Effector memory CD4-positive, alpha-beta T cell (primary cell): Measurements from ENCODE around the gene KCNC2.

Experiments used
- DNase-seq, 3 donors: peaks; one replicate each; pipeline ENCODE4 v3.0.0-alpha.2; 2020
- H3K27ac ChIP-seq: 2 replicates; pipeline ENCODE4 v1.7.0; 2013; ENCODE audit warnings: mild to moderate bottlenecking, low read length, moderate library complexity; ENCODE audit not compliant: insufficient read depth, poor library complexity, severe bottlenecking
- H3K27me3 ChIP-seq: replicated peaks from 2 replicates; pipeline ENCODE4 v1.7.0; 2013; ENCODE audit warnings: mild to moderate bottlenecking, low read length; ENCODE audit not compliant: insufficient read depth, control insufficient read depth, poor library complexity, severe bottlenecking
- H3K36me3 ChIP-seq: 2 replicates; pipeline ENCODE4 v1.7.0; 2013; ENCODE audit warnings: mild to moderate bottlenecking, low read length, moderate library complexity; ENCODE audit not compliant: control insufficient read depth, insufficient read depth
- H3K4me1 ChIP-seq: 2 replicates; pipeline ENCODE4 v1.7.0; 2013; ENCODE audit warnings: low read length, mild to moderate bottlenecking; ENCODE audit not compliant: control insufficient read depth, insufficient read depth, poor library complexity, severe bottlenecking
- H3K4me3 ChIP-seq: 2 replicates; pipeline ENCODE4 v1.7.0; 2013; ENCODE audit warnings: low read length, low read depth, mild to moderate bottlenecking; ENCODE audit not compliant: insufficient read depth, poor library complexity, severe bottlenecking
- H3K9me3 ChIP-seq: 2 replicates; pipeline ENCODE4 v1.7.0; 2013; ENCODE audit warnings: mild to moderate bottlenecking, low read length, moderate library complexity; ENCODE audit not compliant: control insufficient read depth

KCNC2 gene

DNA sequence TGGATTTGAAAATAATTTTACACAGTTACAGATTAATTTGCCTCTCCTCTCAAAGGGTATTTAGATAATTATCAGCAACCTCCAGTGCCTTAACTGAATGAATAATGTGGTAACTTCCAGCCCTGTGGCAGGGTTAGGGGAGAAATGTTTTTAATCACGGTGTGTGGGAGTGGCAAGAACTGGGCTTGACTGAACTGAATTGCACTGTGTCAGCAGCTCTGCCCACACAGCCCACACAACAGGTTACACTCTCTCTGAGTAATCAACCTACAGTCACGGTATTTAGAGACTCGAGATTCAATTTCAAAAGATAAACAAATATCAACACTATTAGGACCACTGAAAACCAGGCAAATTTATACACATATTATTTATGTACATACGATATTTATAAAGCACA is 198.5 kb downstream of the KCNC2 start:
- no peaks in the 10 kb centered on the region for H3K9me3 ChIP-seq
- H3K4me1 ChIP-seq = no peaks in the 10 kb centered on the region
- DNase-seq = no peak
- H3K36me3 ChIP-seq = no peaks in the 10 kb centered on the region
- H3K27ac ChIP-seq = no peak overlapping the region
- no peak overlapping the region for H3K4me3 ChIP-seq
- no peaks in the 10 kb centered on the region for H3K27me3 ChIP-seq

DNA sequence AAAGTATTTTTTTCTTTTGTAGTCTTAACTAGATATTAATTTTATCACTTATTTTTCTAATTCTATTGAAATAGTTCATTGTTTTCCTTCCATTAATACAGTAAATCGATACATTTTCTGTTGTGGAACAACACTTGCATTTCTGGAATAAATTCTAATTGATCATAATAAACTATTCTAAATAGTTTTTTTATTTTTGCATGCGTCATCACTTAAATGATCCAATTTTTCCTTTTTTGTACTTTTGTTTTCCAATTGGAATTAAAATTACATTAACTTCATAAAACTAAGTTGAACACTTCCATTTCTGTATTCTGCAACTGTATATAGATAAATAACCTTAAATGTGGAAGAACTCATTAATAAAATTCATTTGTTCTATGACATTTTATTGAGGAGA is 202.5 kb downstream of the KCNC2 start:
- no peaks in the 10 kb centered on the region for H3K36me3 ChIP-seq
- H3K4me3 ChIP-seq = no peak overlapping the region
- no peaks in the 10 kb centered on the region for H3K27me3 ChIP-seq
- DNase-seq = no peak
- H3K9me3 ChIP-seq = no peaks in the 10 kb centered on the region
- H3K4me1 ChIP-seq = no peaks in the 10 kb centered on the region
- H3K27ac ChIP-seq = no peak overlapping the region

DNA sequence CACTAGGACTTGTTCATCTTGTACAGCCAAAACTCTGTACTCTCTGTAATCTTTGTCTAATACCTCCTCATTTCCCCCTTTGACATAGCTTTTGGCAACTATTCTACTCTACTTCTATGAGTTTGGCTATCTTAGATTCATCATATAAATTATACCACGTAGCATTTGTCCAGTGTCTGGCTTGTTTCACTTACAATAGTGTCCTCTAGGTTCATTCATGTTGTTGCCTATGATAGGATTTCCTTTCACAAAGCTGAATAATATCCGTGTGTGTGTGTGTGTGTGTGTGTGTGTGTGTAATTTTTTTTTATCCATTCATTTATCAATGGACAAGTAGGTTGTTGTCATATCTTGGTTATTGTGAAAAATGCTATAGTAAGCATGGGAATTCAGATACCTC is 209.5 kb downstream of the KCNC2 start:
- Histone ChIP-seq H3K27me3 (no peaks in the 10 kb centered on the region), H3K27ac (no peak overlapping the region), H3K4me1 (no peaks in the 10 kb centered on the region), H3K36me3 (no peaks in the 10 kb centered on the region), H3K9me3 (no peaks in the 10 kb centered on the region), H3K4me3 (no peak overlapping the region)
- no peak for DNase-seq

DNA sequence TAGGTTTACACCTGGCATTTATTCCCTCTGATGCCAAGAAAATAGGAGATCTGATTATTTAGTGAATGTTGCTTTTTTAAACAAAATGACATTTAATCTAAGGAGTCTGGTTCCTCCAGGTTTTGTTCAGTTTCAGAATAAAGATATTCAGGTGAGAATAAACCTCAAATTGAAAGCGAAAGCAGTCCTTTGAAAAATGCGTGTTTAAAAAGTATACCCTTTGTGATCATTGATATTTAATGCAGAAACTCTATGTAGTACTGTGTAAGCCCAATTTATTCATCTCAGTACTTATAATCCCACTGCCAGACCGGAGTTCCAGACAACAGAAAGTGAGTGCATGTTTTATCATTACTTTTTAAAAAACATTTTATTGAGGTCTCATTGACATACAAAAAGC is 210.2 kb downstream of the KCNC2 start:
- Histone ChIP-seq H3K9me3 (no peaks in the 10 kb centered on the region), H3K4me1 (no peaks in the 10 kb centered on the region), H3K27ac (no peak overlapping the region), H3K4me3 (no peak overlapping the region), H3K27me3 (no peaks in the 10 kb centered on the region), H3K36me3 (no peaks in the 10 kb centered on the region)
- no peak for DNase-seq
